Immature natural killer cell (primary cell): Measurements from ENCODE around the gene RAET1E. TPM values are rescaled to one million over a fixed set of nuclear protein-coding genes. Genes with fewer than 3 reads are reported as not detected.
"Not testable (repeated sequence)": the region's sequence is repeated elsewhere in the genome, so short reads cannot be mapped to it uniquely, and the experiment has no call there.

Experiments
- DNase-seq, 3 donors: peaks; one replicate each; pipeline ENCODE4 v3.0.0; 2022; ENCODE audit warnings: mixed read lengths in 1 of 3
- H3K27ac Mint-ChIP-seq, 6 donors: one replicate each; pipeline ENCODE4 v1.8.0; 2020; ENCODE audit warnings: mixed read lengths in 6 of 6, mild to moderate bottlenecking in 5 of 6, inconsistent platforms in 4 of 6, moderate library complexity in 3 of 6
- H3K27me3 Mint-ChIP-seq, 3 donors: one replicate each; pipeline ENCODE4 v1.8.0; 2020 to 2021; ENCODE audit warnings: low read depth in 3 of 3, mild to moderate bottlenecking in 3 of 3, mixed read lengths in 3 of 3, moderate library complexity in 3 of 3, inconsistent platforms in 1 of 3
- H3K36me3 Mint-ChIP-seq, 3 donors: one replicate each; pipeline ENCODE4 v1.8.0; 2020; ENCODE audit warnings: mixed read lengths in 3 of 3, inconsistent platforms in 2 of 3, mild to moderate bottlenecking in 2 of 3
- H3K4me1 Mint-ChIP-seq, 2 donors: one replicate each; pipeline ENCODE4 v1.8.0; 2020; ENCODE audit warnings: inconsistent platforms in 2 of 2, mild to moderate bottlenecking in 2 of 2, mixed read lengths in 2 of 2, moderate library complexity in 1 of 2
- H3K4me3 Mint-ChIP-seq, 5 donors: one replicate each; pipeline ENCODE4 v1.8.0; 2020; ENCODE audit warnings: mild to moderate bottlenecking in 5 of 5, mixed read lengths in 5 of 5, inconsistent platforms in 3 of 5, moderate library complexity in 3 of 5
- H3K9me3 Mint-ChIP-seq, 6 donors: one replicate each; pipeline ENCODE4 v1.8.0; 2020; ENCODE audit warnings: mild to moderate bottlenecking in 6 of 6, mixed read lengths in 6 of 6, inconsistent platforms in 4 of 6, moderate library complexity in 3 of 6
- polyA plus RNA-seq, 3 donors: library from polyadenylated mRNA; unstranded; fragments of 300-500 nt; fragmentation: Illumina TruSeq; gene quantifications; one replicate each; pipeline ENCODE4 v1.2.3, GENCODE V29; 2021

The RAET1E gene
- polyA plus RNA-seq, 3 donors from 2014 or later: not detected

GRCh38 chr6:149862922-149863697, 34.8 kb downstream of the RAET1E start:
- Mint-ChIP-seq H3K27me3 (peaks cover 3 to 14% (median 7%) of the 10 kb centered on the region in 3 donors), H3K9me3 (no peaks in the 10 kb centered on the region), H3K27ac (peak overlapping the region in 1 of 6 donors; percentile 21), H3K4me1 (peaks cover 10 to 14% of the 10 kb centered on the region in 2 donors), H3K36me3 (no peaks in the 10 kb centered on the region), H3K4me3 (peak overlapping the region; percentile 73 to 90 (median 84))
- peak; percentile 2 to 18 (median 17) for DNase-seq

GRCh38 chr6:149862424-149862738, 35.5 kb downstream of the RAET1E start:
- peak overlapping the region; percentile 20 to 90 (median 44) for H3K4me3 Mint-ChIP-seq

GRCh38 chr6:149861603-149862423, 36.1 kb downstream of the RAET1E start:
- Mint-ChIP-seq H3K9me3 (no peaks in the 10 kb centered on the region), H3K27ac (peak overlapping the region in 1 of 6 donors; percentile 38), H3K27me3 (peaks cover 3 to 11% (median 7%) of the 10 kb centered on the region in 3 donors), H3K36me3 (no peaks in the 10 kb centered on the region), H3K4me3 (peak overlapping the region; percentile 20 to 68 (median 44)), H3K4me1 (peaks cover 10 to 14% of the 10 kb centered on the region in 2 donors)
- no peak for DNase-seq

More at GRCh38 chr6:149862424-149862738, 35.5 kb downstream of the RAET1E start:
- Mint-ChIP-seq H3K27ac (peak overlapping the region in 1 of 6 donors; percentile 38), H3K4me1 (peaks cover 10 to 14% of the 10 kb centered on the region in 2 donors), H3K27me3 (peaks cover 3 to 14% (median 7%) of the 10 kb centered on the region in 3 donors)
- H3K36me3 Mint-ChIP-seq, H3K9me3 Mint-ChIP-seq, DNase-seq: not testable (repeated sequence)

- H3K27me3 Mint-ChIP-seq: peaks cover 3 to 6% (median 3%) of the 10 kb centered on the region in 3 donors
- DNase-seq: no peak
- H3K4me3 Mint-ChIP-seq: peak overlapping the region in 1 of 5 donors; percentile 33
- no peaks in the 10 kb centered on the region for H3K9me3 Mint-ChIP-seq
- no peaks in the 10 kb centered on the region for H3K36me3 Mint-ChIP-seq
- H3K27ac Mint-ChIP-seq: no peak overlapping the region
- peaks cover 10 to 14% of the 10 kb centered on the region in 2 donors for H3K4me1 Mint-ChIP-seq
These were observed 36.9 kb downstream of the RAET1E start for GRCh38 chr6:149860834-149861602.

GRCh38 chr6:149860513-149860833, 37.4 kb downstream of the RAET1E start:
- H3K27ac Mint-ChIP-seq: no peak overlapping the region
- peaks cover 3 to 6% (median 3%) of the 10 kb centered on the region in 3 donors for H3K27me3 Mint-ChIP-seq
- H3K4me3 Mint-ChIP-seq: no peak overlapping the region
- no peak for DNase-seq
- H3K36me3 Mint-ChIP-seq: no peaks in the 10 kb centered on the region
- peaks cover 10 to 14% of the 10 kb centered on the region in 2 donors for H3K4me1 Mint-ChIP-seq
- no peaks in the 10 kb centered on the region for H3K9me3 Mint-ChIP-seq

- peaks cover 7 to 10% of the 10 kb centered on the region in 2 donors for H3K4me1 Mint-ChIP-seq
- H3K27me3 Mint-ChIP-seq: peaks cover 3 to 6% (median 4%) of the 10 kb centered on the region in 3 donors
- DNase-seq: no peak
- no peaks in the 10 kb centered on the region for H3K9me3 Mint-ChIP-seq
- no peak overlapping the region for H3K27ac Mint-ChIP-seq
- no peaks in the 10 kb centered on the region for H3K36me3 Mint-ChIP-seq
- no peak overlapping the region for H3K4me3 Mint-ChIP-seq
These were observed 38.0 kb downstream of the RAET1E start for GRCh38 chr6:149859938-149860337.

GRCh38 chr6:149859368-149859767, 38.5 kb downstream of the RAET1E start:
- no peak overlapping the region for H3K4me3 Mint-ChIP-seq

GRCh38 chr6:149857541-149857940, 40.4 kb downstream of the RAET1E start:
- DNase-seq: no peak
- Mint-ChIP-seq H3K27me3 (peaks cover 3 to 7% (median 5%) of the 10 kb centered on the region in 3 donors), H3K4me1 (peaks cover 0 to 7% of the 10 kb centered on the region in 2 donors), H3K27ac (no peak overlapping the region), H3K9me3 (no peaks in the 10 kb centered on the region), H3K4me3 (no peak overlapping the region), H3K36me3 (no peaks in the 10 kb centered on the region)

More at GRCh38 chr6:149859368-149859767, 38.5 kb downstream of the RAET1E start:
- Mint-ChIP-seq H3K9me3 (no peaks in the 10 kb centered on the region), H3K27me3 (peaks cover 3 to 6% (median 5%) of the 10 kb centered on the region in 3 donors), H3K27ac (no peak overlapping the region), H3K4me1 (peaks cover 4 to 7% of the 10 kb centered on the region in 2 donors), H3K36me3 (no peaks in the 10 kb centered on the region)
- no peak for DNase-seq

- no peak for DNase-seq
- Mint-ChIP-seq H3K27me3 (peaks cover 0 to 8% (median 5%) of the 10 kb centered on the region in 3 donors), H3K27ac (no peak overlapping the region), H3K9me3 (no peaks in the 10 kb centered on the region), H3K36me3 (no peaks in the 10 kb centered on the region), H3K4me3 (no peak overlapping the region), H3K4me1 (peaks cover 2 to 18% of the 10 kb centered on the region in 2 donors)
These were observed 41.5 kb downstream of the RAET1E start for GRCh38 chr6:149856256-149856994.

GRCh38 chr6:149855741-149856140, 42.2 kb downstream of the RAET1E start:
- DNase-seq: no peak
- peaks cover 2 to 8% (median 2%) of the 10 kb centered on the region in 3 donors for H3K27me3 Mint-ChIP-seq
- H3K9me3 Mint-ChIP-seq: no peaks in the 10 kb centered on the region
- H3K4me3 Mint-ChIP-seq: no peak overlapping the region
- peaks cover 2 to 19% of the 10 kb centered on the region in 2 donors for H3K4me1 Mint-ChIP-seq
- H3K27ac Mint-ChIP-seq: no peak overlapping the region
- no peaks in the 10 kb centered on the region for H3K36me3 Mint-ChIP-seq

GRCh38 chr6:149855040-149855654, 42.8 kb downstream of the RAET1E start:
- no peak overlapping the region for H3K27ac Mint-ChIP-seq
- no peak for DNase-seq
- no peaks in the 10 kb centered on the region for H3K9me3 Mint-ChIP-seq
- H3K4me3 Mint-ChIP-seq: no peak overlapping the region
- peaks cover 2 to 19% of the 10 kb centered on the region in 2 donors for H3K4me1 Mint-ChIP-seq
- H3K36me3 Mint-ChIP-seq: no peaks in the 10 kb centered on the region
- H3K27me3 Mint-ChIP-seq: peaks cover 2 to 5% (median 2%) of the 10 kb centered on the region in 3 donors

- no peaks in the 10 kb centered on the region for H3K36me3 Mint-ChIP-seq
- peaks cover 2 to 5% (median 5%) of the 10 kb centered on the region in 3 donors for H3K27me3 Mint-ChIP-seq
- DNase-seq: no peak
- no peak overlapping the region for H3K4me3 Mint-ChIP-seq
- peaks cover 2 to 19% of the 10 kb centered on the region in 2 donors for H3K4me1 Mint-ChIP-seq
- no peak overlapping the region for H3K27ac Mint-ChIP-seq
- H3K9me3 Mint-ChIP-seq: no peaks in the 10 kb centered on the region
These were observed 43.4 kb downstream of the RAET1E start for GRCh38 chr6:149854532-149854931.

- H3K27ac Mint-ChIP-seq, DNase-seq, H3K9me3 Mint-ChIP-seq, H3K4me3 Mint-ChIP-seq, H3K27me3 Mint-ChIP-seq, H3K36me3 Mint-ChIP-seq: not testable (repeated sequence)
- peaks cover 2 to 19% of the 10 kb centered on the region in 2 donors for H3K4me1 Mint-ChIP-seq
These were observed 43.9 kb downstream of the RAET1E start for GRCh38 chr6:149854017-149854416.
